Measurements from ENCODE around the gene CLDN9. TPM values are rescaled to one million over a fixed set of nuclear protein-coding genes. Genes with fewer than 3 reads are reported as not detected.
A peak's percentile ranks its signal among the peaks of the same experiment; 100 is the strongest.

The CLDN9 gene
- total and polyA plus RNA-seq, 9 of the 15 experiments (the other 6 are each of a cell fraction or from before 2014, with no cell fraction given) = 0.12 to 0.44 (median 0.22) TPM; not detected in 4

- ChIA-PET CTCF (ENCODE audit: low intra/inter-chr PET ratio) (no interaction called here), POLR2A (interaction anchor here (1.8 to 2.6 kb wide), 2 partner anchors 10 to 14 kb away, joined by 4 to 7 read pairs; no protein-coding TSS in a partner anchor)
- Histone ChIP-seq H3K27ac (ENCODE audit: extremely low read depth, low read depth, low read length) (no peak overlapping the region), H3K4me2 (ENCODE audit: insufficient read depth, low read length) (no peak overlapping the region), H3K9ac (ENCODE audit: insufficient read depth in 1 of 2, low read depth in 2 of 2, low read length in 2 of 2) (no peak overlapping the region), H3K27me3 (ENCODE audit: control insufficient read depth in 2 of 2, insufficient read depth in 2 of 2, low read length in 2 of 2) (peaks cover 25 to 63% of the 10 kb centered on the region in 2 experiments; a peak in 4 of 5 replicates), H3K9me1 (ENCODE audit: control insufficient read depth, insufficient read depth, low read length) (no peaks in the 10 kb centered on the region), H3K9me3 (replicated peaks; ENCODE audit: control insufficient read depth, insufficient read depth, low read depth, low read length) (no peaks in the 10 kb centered on the region), H3K36me3 (ENCODE audit: control insufficient read depth, insufficient read depth, low read length) (no peaks in the 10 kb centered on the region), H3K4me1 (replicated peaks in 1 of 2; ENCODE audit: control insufficient read depth in 2 of 2, insufficient read depth in 2 of 2, low read length in 2 of 2) (peaks cover 3 to 21% of the 10 kb centered on the region in 2 experiments; a peak in 3 of 5 replicates), H3K79me2 (ENCODE audit: control insufficient read depth, insufficient read depth, low read length) (no peaks in the 10 kb centered on the region), H2AFZ (ENCODE audit: low read depth, low read length) (no peak overlapping the region), H4K20me1 (replicated peaks; ENCODE audit: control insufficient read depth, insufficient read depth, low read length) (no peaks in the 10 kb centered on the region; the same call in 1 of the 2 replicates), H3K4me3 (no peak overlapping the region)
- intact Hi-C loops (cut with micrococcal nuclease) = no loop called here
- FAIRE-seq (no peak), ATAC-seq (no peak), DNase-seq (ENCODE audit: extremely low read depth in 1 of 4, low spot score in 3 of 4) (no peak)
- TF ChIP-seq CBX2 (IDR thresholded peaks at IDR 0.05; ENCODE audit: insufficient read depth, low read length, poor library complexity, severe bottlenecking) = peak; percentile 87
- TF ChIP-seq ZNF696 (CRISPR knock-in tag; conservative IDR thresholded peaks at IDR 0.05) = no peak
- peak; percentile 39 for TF ChIP-seq CBX8 (IDR thresholded peaks at IDR 0.05; ENCODE audit: borderline replicate concordance, extremely low read depth, low read depth, low read length, poor library complexity, severe bottlenecking)
- in situ Hi-C loops (cut with MboI) = no loop called here
- WGBS (ENCODE audit: insufficient coverage, low coverage, missing lambda C conversion rate) = 22% methylated on average over 6 of the region's 6 CpGs
- no TSS peak for BruUV-seq (replicated peaks)
Observed at GRCh38 chr16:3044708-3045107, 32.0 kb downstream of the CLDN9 start.
